Uterus (tissue), 4 donors: ENCODE data around the gene SLC22A5. TPM values are rescaled to one million over a fixed set of nuclear protein-coding genes. Genes with fewer than 3 reads are reported as not detected.
A peak's percentile ranks its signal among the peaks of the same experiment; 100 is the strongest.

Experiments used
- DNase-seq, 2 donors: peaks; one replicate each; pipeline ENCODE4 v3.0.0-alpha.2; 2019 to 2020
- H3K27ac ChIP-seq, 2 donors: fragments of 200-600 bp; sonication (generic); 1 replicate in 1 of 2; 2 replicates in 1 of 2; pipeline ENCODE4 v1.5.1; 2016 to 2018
- H3K27me3 ChIP-seq, 2 donors: fragments of 200-600 bp; sonication (generic); one replicate each; pipeline ENCODE4 v1.5.1; 2018 to 2019; ENCODE audit warnings: control low read depth in 1 of 2
- H3K36me3 ChIP-seq, 2 donors: fragments of 200-600 bp; sonication (generic); one replicate each; pipeline ENCODE4 v1.5.1; 2019; ENCODE audit warnings: control low read depth in 1 of 2
- H3K4me1 ChIP-seq, 2 donors: fragments of 200-600 bp; sonication (generic); one replicate each; pipeline ENCODE4 v1.5.1; 2018 to 2019; ENCODE audit warnings: control low read depth in 1 of 2
- H3K4me3 ChIP-seq, 2 donors: fragments of 200-600 bp; sonication (generic); 1 replicate in 1 of 2; 2 replicates in 1 of 2; pipeline ENCODE4 v1.5.1; 2018 to 2019; ENCODE audit warnings: mild to moderate bottlenecking in 1 of 2
- H3K9me3 ChIP-seq, 2 donors: fragments of 200-600 bp; sonication (generic); one replicate each; pipeline ENCODE4 v1.5.1; 2019; ENCODE audit warnings: control low read depth in 1 of 2
- CTCF ChIP-seq, 4 experiments: fragments of 200-600 bp in 2 of 4; fragments of 450-650 bp in 2 of 4; sonication (generic) in 2 of 4; IDR thresholded peaks; one replicate each; pipeline ENCODE4 v1.5.1; 2016 to 2019; ENCODE audit warnings: antibody characterized with exemption in 4 of 4, mild to moderate bottlenecking in 2 of 4, moderate library complexity in 1 of 4
- POLR2A ChIP-seq, 2 donors: fragments of 450-650 bp; IDR thresholded peaks; one replicate each; pipeline ENCODE4 v1.6.1; 2016; ENCODE audit warnings: antibody characterized with exemption in 2 of 2, mild to moderate bottlenecking in 1 of 2, moderate library complexity in 1 of 2
- intact Hi-C: fragments of 100-400 bp; cut with DNase I; formaldehyde crosslinking; loops from one replicate; pipeline ENCODE4 v1.15.1; 2023; ENCODE audit warnings: low total_unique reads
- total RNA-seq, 4 donors: library from RNA; depleted of rRNA in 3 of 4; stranded (reverse); fragments of >200 nt in 3 of 4; gene quantifications; one replicate each; pipeline versions ENCODE4 v1.1.0 to v1.2.4, GENCODE V29; 2014 to 2023
- donor health status: DM: yes; HTN: yes; CAD: no.

SLC22A5 gene
- total RNA-seq, 4 donors from 2014 or later: 2.0 to 18.9 (median 10.0) TPM

GRCh38 chr5:132406144-132406783 lies 36.8 kb downstream of the SLC22A5 start:
- Histone ChIP-seq H3K4me1 (no peaks in the 10 kb centered on the region), H3K27me3 (no peaks in the 10 kb centered on the region), H3K9me3 (no peaks in the 10 kb centered on the region), H3K4me3 (no peak overlapping the region), H3K36me3 (no peaks in the 10 kb centered on the region), H3K27ac (no peak overlapping the region)
- TF ChIP-seq POLR2A (IDR thresholded peaks at IDR 0.05) (no peak), CTCF (IDR thresholded peaks at IDR 0.05) (no peak)
- intact Hi-C loops: no loop called here
- DNase-seq: no peak

GRCh38 chr5:132407970-132408369 lies 38.5 kb downstream of the SLC22A5 start:
- TF ChIP-seq CTCF (IDR thresholded peaks at IDR 0.05): no peak
- TF ChIP-seq POLR2A (IDR thresholded peaks at IDR 0.05): no peak
- no peaks in the 10 kb centered on the region for H3K9me3 ChIP-seq
- intact Hi-C loops: no loop called here
- H3K27me3 ChIP-seq: no peaks in the 10 kb centered on the region
- no peaks in the 10 kb centered on the region for H3K36me3 ChIP-seq
- peak overlapping the region; percentile 94 to 96 for H3K27ac ChIP-seq
- no peak for DNase-seq
- no peak overlapping the region for H3K4me3 ChIP-seq
- H3K4me1 ChIP-seq: no peaks in the 10 kb centered on the region

GRCh38 chr5:132408456-132408855 lies 38.9 kb downstream of the SLC22A5 start:
- TF ChIP-seq CTCF (IDR thresholded peaks at IDR 0.05): no peak
- TF ChIP-seq POLR2A (IDR thresholded peaks at IDR 0.05): no peak
- Histone ChIP-seq H3K27me3 (no peaks in the 10 kb centered on the region), H3K4me3 (no peak overlapping the region), H3K36me3 (no peaks in the 10 kb centered on the region), H3K9me3 (no peaks in the 10 kb centered on the region), H3K27ac (peak overlapping the region; percentile 94 to 96), H3K4me1 (no peaks in the 10 kb centered on the region)
- DNase-seq: no peak
- intact Hi-C loops: no loop called here

GRCh38 chr5:132408965-132409364 lies 39.5 kb downstream of the SLC22A5 start:
- Histone ChIP-seq H3K27me3 (no peaks in the 10 kb centered on the region), H3K36me3 (no peaks in the 10 kb centered on the region), H3K4me1 (no peaks in the 10 kb centered on the region), H3K27ac (peak overlapping the region; percentile 94 to 96), H3K9me3 (no peaks in the 10 kb centered on the region), H3K4me3 (no peak overlapping the region)
- TF ChIP-seq POLR2A (IDR thresholded peaks at IDR 0.05) (no peak), CTCF (IDR thresholded peaks at IDR 0.05) (no peak)
- intact Hi-C loops: no loop called here
- DNase-seq: no peak

GRCh38 chr5:132410451-132411303 lies 41.2 kb downstream of the SLC22A5 start:
- Histone ChIP-seq H3K36me3 (no peaks in the 10 kb centered on the region), H3K27me3 (no peaks in the 10 kb centered on the region), H3K9me3 (no peaks in the 10 kb centered on the region), H3K4me3 (peak overlapping the region; percentile 60 to 65), H3K27ac (peak overlapping the region; percentile 94 to 96), H3K4me1 (no peaks in the 10 kb centered on the region)
- TF ChIP-seq CTCF (IDR thresholded peaks at IDR 0.05) (peak; percentile 21 to 65 (median 62)), POLR2A (IDR thresholded peaks at IDR 0.05) (peak; percentile 58 to 76)
- intact Hi-C loops: no loop called here
- peak; percentile 83 to 84 for DNase-seq
